IPS DF 4.7 (cell line): Measurements from ENCODE around the gene TAF7.
"Not testable (repeated sequence)": the region's sequence is repeated elsewhere in the genome, so short reads cannot be mapped to it uniquely, and the experiment has no call there.

Experiments
- DNase-seq: peaks from one replicate; pipeline ENCODE4 v3.0.0-alpha.2; 2013; ENCODE audit warnings: low spot score; ENCODE audit errors: extremely low read depth

TAF7 gene

GRCh38 chr5:141340781-141341354 is 20.3 kb upstream of the TAF7 start:
- DNase-seq = not testable (repeated sequence)

GRCh38 chr5:141338538-141339306 is 18.1 kb upstream of the TAF7 start, which contains the start of gene PCDHGA2:
Gene PCDHGA2, plus strand, starts transcription at chr5:141338760.
- DNase-seq = no peak

- not testable (repeated sequence) for DNase-seq
Observed at GRCh38 chr5:141332571-141332970, 12.0 kb upstream of the TAF7 start.

- DNase-seq = no peak
Observed at GRCh38 chr5:141330299-141331080, 9.9 kb upstream of the TAF7 start, which contains the start of gene PCDHGA1. Gene PCDHGA1, plus strand, starts transcription at chr5:141330514.

GRCh38 chr5:141328231-141328630 is 7.6 kb upstream of the TAF7 start:
- DNase-seq = no peak

GRCh38 chr5:141326088-141326854 is 5.7 kb upstream of the TAF7 start:
- no peak for DNase-seq

- DNase-seq = no peak
Observed at GRCh38 chr5:141322261-141322660, 1.7 kb upstream of the TAF7 start.

GRCh38 chr5:141319699-141320098 is 885 bp downstream of the TAF7 start:
- no peak for DNase-seq

- no peak for DNase-seq
Observed at GRCh38 chr5:141319202-141319601, 1.4 kb downstream of the TAF7 start.

GRCh38 chr5:141316963-141317362 is 3.6 kb downstream of the TAF7 start:
- not testable (repeated sequence) for DNase-seq

GRCh38 chr5:141313711-141314110 is 6.9 kb downstream of the TAF7 start:
- no peak for DNase-seq

- DNase-seq = no peak
Observed at GRCh38 chr5:141306630-141307029, 14.0 kb downstream of the TAF7 start.

- DNase-seq = no peak
Observed at GRCh38 chr5:141303756-141304155, 16.8 kb downstream of the TAF7 start, which contains the start of gene SLC25A2. Gene SLC25A2, minus strand, starts transcription at chr5:141304049. Its CDS starts 184 bp downstream, at chr5:141303865.

- DNase-seq = no peak
Observed at GRCh38 chr5:141298376-141298775, 22.2 kb downstream of the TAF7 start.

- DNase-seq = no peak
Observed at GRCh38 chr5:141272906-141273305, 47.7 kb downstream of the TAF7 start.

GRCh38 chr5:141269195-141269594 is 51.4 kb downstream of the TAF7 start:
- DNase-seq = no peak
